ENCODE data around the gene VWF. TPM values are rescaled to one million over a fixed set of nuclear protein-coding genes. Genes with fewer than 3 reads are reported as not detected.

Gene VWF
- total and polyA plus RNA-seq, 10 of the 15 experiments (the other 5 are each of a cell fraction or from before 2014, with no cell fraction given) = 0.08 to 0.23 TPM; not detected in 8

DNA sequence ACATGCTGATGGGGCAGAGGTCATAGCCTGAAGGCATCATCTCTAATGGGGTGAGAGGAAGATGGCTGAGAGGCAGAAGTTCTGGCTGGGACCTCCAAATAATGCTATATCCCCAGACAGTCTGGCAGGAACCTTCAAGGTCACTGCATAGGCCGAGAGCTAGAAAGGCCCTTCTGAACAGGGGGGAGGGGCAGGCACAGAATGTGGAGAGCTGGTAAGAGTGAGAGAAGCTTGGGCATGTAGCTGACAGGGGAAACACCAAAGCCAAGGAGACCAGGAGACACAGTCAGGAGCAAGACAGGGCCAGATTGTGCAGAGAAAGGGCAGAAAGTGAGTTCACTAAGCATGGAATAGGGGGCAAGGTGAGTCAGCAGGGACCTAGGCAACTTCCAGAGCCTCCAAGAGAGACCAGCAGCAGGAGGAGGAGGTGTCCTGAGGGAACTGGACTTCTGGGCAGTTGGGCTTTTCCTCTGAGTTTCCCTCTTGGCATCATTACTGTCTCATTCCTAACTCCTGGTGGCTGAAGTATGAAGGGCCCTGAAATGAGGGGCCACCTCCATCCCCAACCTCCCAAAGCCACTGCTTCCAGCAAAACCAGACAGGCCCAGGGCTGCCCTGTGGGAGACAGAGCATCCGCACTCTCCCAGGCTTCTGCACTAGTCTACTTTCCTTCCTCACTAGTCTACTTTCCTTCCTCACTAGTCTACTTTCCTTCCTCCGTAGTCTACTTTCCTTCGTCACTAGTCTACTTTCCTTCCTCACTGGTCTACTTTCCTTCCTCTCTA, 196.5 kb downstream of the VWF start:
- H3K79me2 ChIP-seq (ENCODE audit: control insufficient read depth, insufficient read depth, low read length) = no peaks in the 10 kb centered on the region
- H4K20me1 ChIP-seq (ENCODE audit: control insufficient read depth, insufficient read depth) = no peaks in the 10 kb centered on the region
- no peak for TF ChIP-seq ASH2L (IDR thresholded peaks at IDR 0.05; ENCODE audit: borderline replicate concordance, low read depth)
- TF ChIP-seq RELA (IDR thresholded peaks at IDR 0.05; ENCODE audit: borderline replicate concordance, partially characterized antibody) = no peak
- no peak for TF ChIP-seq ETV6 (conservative IDR thresholded peaks at IDR 0.05 in 1 of 2, IDR thresholded peaks at IDR 0.05 in 1 of 2; ENCODE audit: borderline replicate concordance in 1 of 2, low read depth in 1 of 2)
- no peak for TF ChIP-seq NRF1 (conservative IDR thresholded peaks at IDR 0.05; ENCODE audit: low read depth, low read length)
- TF ChIP-seq CBX3 (IDR thresholded peaks at IDR 0.05; ENCODE audit: borderline replicate concordance, low read depth) = no peak
- no peak for TF ChIP-seq BMI1 (IDR thresholded peaks at IDR 0.05; ENCODE audit: borderline replicate concordance)
- TF ChIP-seq, protein P1, sequence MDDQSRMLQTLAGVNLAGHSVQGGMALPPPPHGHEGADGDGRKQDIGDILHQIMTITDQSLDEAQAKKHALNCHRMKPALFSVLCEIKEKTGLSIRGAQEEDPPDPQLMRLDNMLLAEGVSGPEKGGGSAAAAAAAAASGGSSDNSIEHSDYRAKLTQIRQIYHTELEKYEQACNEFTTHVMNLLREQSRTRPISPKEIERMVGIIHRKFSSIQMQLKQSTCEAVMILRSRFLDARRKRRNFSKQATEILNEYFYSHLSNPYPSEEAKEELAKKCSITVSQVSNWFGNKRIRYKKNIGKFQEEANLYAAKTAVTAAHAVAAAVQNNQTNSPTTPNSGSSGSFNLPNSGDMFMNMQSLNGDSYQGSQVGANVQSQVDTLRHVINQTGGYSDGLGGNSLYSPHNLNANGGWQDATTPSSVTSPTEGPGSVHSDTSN (IDR thresholded peaks at IDR 0.05; ENCODE audit: insufficient replicate concordance, low read depth, low read length) = no peak
- no peak for TF ChIP-seq NFYB (IDR thresholded peaks at IDR 0.05; ENCODE audit: insufficient read depth, low read depth, low read length)
- TF ChIP-seq, protein P2, sequence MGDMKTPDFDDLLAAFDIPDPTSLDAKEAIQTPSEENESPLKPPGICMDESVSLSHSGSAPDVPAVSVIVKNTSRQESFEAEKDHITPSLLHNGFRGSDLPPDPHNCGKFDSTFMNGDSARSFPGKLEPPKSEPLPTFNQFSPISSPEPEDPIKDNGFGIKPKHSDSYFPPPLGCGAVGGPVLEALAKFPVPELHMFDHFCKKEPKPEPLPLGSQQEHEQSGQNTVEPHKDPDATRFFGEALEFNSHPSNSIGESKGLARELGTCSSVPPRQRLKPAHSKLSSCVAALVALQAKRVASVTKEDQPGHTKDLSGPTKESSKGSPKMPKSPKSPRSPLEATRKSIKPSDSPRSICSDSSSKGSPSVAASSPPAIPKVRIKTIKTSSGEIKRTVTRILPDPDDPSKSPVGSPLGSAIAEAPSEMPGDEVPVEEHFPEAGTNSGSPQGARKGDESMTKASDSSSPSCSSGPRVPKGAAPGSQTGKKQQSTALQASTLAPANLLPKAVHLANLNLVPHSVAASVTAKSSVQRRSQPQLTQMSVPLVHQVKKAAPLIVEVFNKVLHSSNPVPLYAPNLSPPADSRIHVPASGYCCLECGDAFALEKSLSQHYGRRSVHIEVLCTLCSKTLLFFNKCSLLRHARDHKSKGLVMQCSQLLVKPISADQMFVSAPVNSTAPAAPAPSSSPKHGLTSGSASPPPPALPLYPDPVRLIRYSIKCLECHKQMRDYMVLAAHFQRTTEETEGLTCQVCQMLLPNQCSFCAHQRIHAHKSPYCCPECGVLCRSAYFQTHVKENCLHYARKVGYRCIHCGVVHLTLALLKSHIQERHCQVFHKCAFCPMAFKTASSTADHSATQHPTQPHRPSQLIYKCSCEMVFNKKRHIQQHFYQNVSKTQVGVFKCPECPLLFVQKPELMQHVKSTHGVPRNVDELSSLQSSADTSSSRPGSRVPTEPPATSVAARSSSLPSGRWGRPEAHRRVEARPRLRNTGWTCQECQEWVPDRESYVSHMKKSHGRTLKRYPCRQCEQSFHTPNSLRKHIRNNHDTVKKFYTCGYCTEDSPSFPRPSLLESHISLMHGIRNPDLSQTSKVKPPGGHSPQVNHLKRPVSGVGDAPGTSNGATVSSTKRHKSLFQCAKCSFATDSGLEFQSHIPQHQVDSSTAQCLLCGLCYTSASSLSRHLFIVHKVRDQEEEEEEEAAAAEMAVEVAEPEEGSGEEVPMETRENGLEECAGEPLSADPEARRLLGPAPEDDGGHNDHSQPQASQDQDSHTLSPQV (IDR thresholded peaks at IDR 0.05) = no peak
- TF ChIP-seq CREM (IDR thresholded peaks at IDR 0.05; ENCODE audit: low read depth) = no peak
- TF ChIP-seq ZZZ3 (IDR thresholded peaks at IDR 0.05; ENCODE audit: control insufficient read depth, insufficient read length, low read depth) = no peak
- no peak for TF ChIP-seq FOXK2 (IDR thresholded peaks at IDR 0.05)
- DNase-seq (ENCODE audit: low read depth, low spot score) (no peak), ATAC-seq (no peak), FAIRE-seq (no peak)
- BruUV-seq (replicated peaks) = no TSS peak
- peaks cover 0 to 6% of the 10 kb centered on the region in 2 experiments; a peak in 2 of 4 replicates for H3K27me3 ChIP-seq (replicated peaks in 1 of 2; ENCODE audit: control insufficient read depth in 2 of 2, insufficient read depth in 2 of 2, low read length in 1 of 2)
- in situ Hi-C loops (cut with MboI) (no loop called here), intact Hi-C loops (cut with micrococcal nuclease; ENCODE audit: unreplicated experiment) (no loop called here)
- no peak overlapping the region for H3K27ac ChIP-seq (ENCODE audit: control insufficient read depth, insufficient read depth)
- ChIA-PET CTCF (no interaction called here), RAD21 (ENCODE audit: unreplicated experiment) (no interaction called here), POLR2A (no interaction called here), SMC1A (ENCODE audit: uncharacterized antibody, unreplicated experiment) (no interaction called here)
- no peaks in the 10 kb centered on the region for H3K4me1 ChIP-seq (ENCODE audit: control insufficient read depth, insufficient read depth, low read length)
- H3K4me3 ChIP-seq = no peak overlapping the region
- no peak overlapping the region for H3K9ac ChIP-seq (ENCODE audit: control insufficient read depth, insufficient read depth, low read length)
- WGBS (ENCODE audit: insufficient coverage, insufficient replicate concordance, low lambda C conversion rate, missing lambda C conversion rate) = 50% methylated on average over 2 of the region's 4 CpGs
- no peak overlapping the region for H3K4me2 ChIP-seq (ENCODE audit: control insufficient read depth, insufficient read depth)
- H3K36me3 ChIP-seq (ENCODE audit: control insufficient read depth in 2 of 2, insufficient read depth in 2 of 2, low read length in 1 of 2) = no peaks in the 10 kb centered on the region
- no peak overlapping the region for H2AFZ ChIP-seq (ENCODE audit: control insufficient read depth, low read depth, low read length)
- H3K9me3 ChIP-seq (replicated peaks; ENCODE audit: control insufficient read depth, insufficient read depth, low read length) = no peaks in the 10 kb centered on the region
